Right ventricle myocardium inferior (tissue), 1 donor: ENCODE data around the gene NMRK2. TPM values are rescaled to one million over a fixed set of nuclear protein-coding genes. Genes with fewer than 3 reads are reported as not detected.

Experiments
- ATAC-seq: fragments of 200-7000 bp; cut with Tn5 transposase; one replicate; pipeline ENCODE4 v1.9.1; 2020; ENCODE audit warnings: mild to moderate bottlenecking, moderate library complexity
- DNase-seq: peaks from one replicate; pipeline ENCODE4 v3.0.0; 2021; ENCODE audit errors: missing footprints
- intact Hi-C: fragments of 100-400 bp; cut with DNase I; formaldehyde crosslinking; loops from one replicate; pipeline ENCODE4 v1.11.0; 2022
- microRNA-seq: library from miRNA; unstranded; fragments of <30 nt; microRNA quantifications from one replicate; pipeline ENCODE4 v1.2.0, GENCODE V29; 2020
- total RNA-seq: library from RNA; stranded (reverse); fragmentation: NEBNext Ultra II Directional; extraction: Animal tissue kit (Norgen Biotek cat#: 25700); gene quantifications from one replicate; pipeline ENCODE4 v1.2.1, GENCODE V29; 2021
- donor health status: DM: no; HTN: yes; CAD: no; lungs with severe emphysema.

Gene NMRK2
- total RNA-seq, 1 donor from 2014 or later = 627 TPM

DNA sequence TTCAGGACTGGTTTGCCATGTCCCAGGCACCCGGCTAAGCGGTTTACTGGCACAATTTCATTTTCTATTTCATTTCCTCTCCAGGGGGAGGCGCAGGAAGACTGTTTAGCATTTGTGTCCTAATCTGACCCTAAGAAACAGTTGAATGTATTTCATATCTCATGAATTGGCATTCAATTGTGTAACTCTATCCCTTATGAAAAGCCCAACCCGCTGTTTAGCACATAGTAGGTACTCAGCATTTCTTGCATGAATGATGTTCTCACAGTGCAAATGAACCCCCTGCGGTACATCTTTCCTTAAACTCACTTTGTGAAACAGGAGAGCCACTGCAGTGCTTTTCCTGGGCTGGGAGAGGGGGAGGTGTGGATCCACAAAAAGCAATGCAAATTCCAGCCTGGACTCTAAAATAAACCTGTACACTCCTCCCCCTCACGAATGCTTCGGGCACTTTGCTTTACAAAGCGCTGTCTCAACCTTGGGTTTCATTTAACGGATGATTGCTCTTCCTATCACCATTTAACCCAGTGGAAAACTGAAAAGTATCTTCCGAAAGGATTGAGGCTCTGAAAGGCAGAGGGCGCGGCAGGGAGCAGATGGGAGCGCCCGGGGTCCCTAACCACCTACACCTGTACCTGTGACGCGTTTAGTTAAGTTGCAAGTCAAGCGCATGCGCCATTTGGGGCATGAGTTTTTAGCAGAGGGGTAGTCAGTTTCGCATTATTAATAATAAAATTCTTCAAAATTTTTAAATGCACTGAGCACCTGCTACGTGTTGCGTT lies 53.6 kb downstream of the NMRK2 start:
- ATAC-seq (peak; percentile 67), DNase-seq (peak; percentile 37)
- intact Hi-C loops = loop anchor here (1.0 to 10.0 kb wide), 6 partner anchors 80 to 224 kb away; partner anchors contain the start of genes ANKRD24, APBA3, MAP2K2 and MRPL54

DNA sequence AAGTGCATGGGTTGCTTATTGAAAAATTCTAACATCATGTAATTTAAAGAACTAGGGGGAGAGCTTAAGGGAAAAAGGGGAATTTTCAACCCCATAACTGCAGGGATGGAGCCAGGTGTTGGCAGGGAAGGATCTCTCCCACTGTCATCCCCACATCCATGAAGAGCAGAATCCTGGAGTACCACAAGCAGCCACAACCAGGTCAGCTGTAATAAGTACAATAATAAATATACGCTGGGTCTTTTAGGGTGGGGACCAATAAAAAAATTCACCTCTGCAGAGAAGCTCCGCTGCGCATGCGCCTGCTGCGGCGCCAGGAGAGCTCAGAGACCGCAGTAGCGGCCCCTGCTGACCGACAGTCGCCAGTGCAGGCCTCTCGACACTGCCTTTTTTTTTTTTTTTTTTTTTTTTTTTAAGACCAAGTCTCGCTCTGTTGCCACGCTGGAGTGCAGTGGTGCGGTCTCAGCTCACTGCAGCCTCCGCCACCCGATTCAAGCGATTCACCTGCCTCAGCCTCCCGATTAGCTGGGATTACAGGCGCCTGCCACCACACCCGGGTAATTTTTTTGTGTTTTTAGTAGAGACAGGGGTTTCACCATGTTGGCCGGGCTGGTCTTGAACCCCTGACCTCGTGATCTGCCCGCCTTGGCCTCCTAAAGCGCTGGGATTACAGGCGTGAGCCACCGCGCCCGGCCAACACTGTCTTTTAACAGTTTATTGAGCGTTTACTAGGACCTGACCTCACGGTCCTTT lies 54.9 kb downstream of the NMRK2 start:
- peak; percentile 95 for DNase-seq
- intact Hi-C loops = loop anchor here (2.0 to 10.0 kb wide), 5 partner anchors 79 to 225 kb away; partner anchors contain the start of genes ANKRD24, APBA3, MAP2K2 and MRPL54
- ATAC-seq = peak; percentile 23

DNA sequence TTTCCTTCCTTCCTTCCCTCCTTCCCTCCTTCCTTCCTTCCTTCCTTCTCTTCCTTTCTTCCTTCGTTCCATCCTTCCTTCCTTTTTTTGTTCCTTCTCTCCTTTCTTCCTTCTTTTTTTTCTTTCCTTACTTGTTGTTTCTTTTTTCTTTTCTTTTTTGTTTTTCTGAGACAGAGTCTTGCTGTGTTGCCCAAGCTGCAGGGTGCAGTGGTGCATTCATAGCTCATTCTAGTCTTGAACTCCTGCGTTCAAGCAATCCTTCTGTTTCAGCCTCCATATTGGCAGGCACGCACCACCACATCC lies 57.9 kb downstream of the NMRK2 start:
- DNase-seq (no peak), ATAC-seq (no peak)
- intact Hi-C loops = no loop called here

Small RNA genes lying within 50 kb of the gene (microRNA-seq; reads per million reads assigned to microRNA genes)
- gene MIR637 = not detected

Other genes with a start within 250 kb of the NMRK2 start
- gene PIP5K1C, start 232.6 kb upstream of the NMRK2 start, total RNA-seq = 34.7 TPM
- 0.62 TPM for gene TJP3, start 224.7 kb upstream of the NMRK2 start, total RNA-seq
- 12.7 TPM for gene APBA3, start 171.4 kb upstream of the NMRK2 start, total RNA-seq
- 73.8 TPM for gene MRPL54, start 170.4 kb upstream of the NMRK2 start, total RNA-seq
- not detected for gene RAX2, start 160.8 kb upstream of the NMRK2 start, total RNA-seq
- 0.43 TPM for gene MATK, start 146.7 kb upstream of the NMRK2 start, total RNA-seq
- gene ZFR2, start 64.0 kb upstream of the NMRK2 start, total RNA-seq = not detected
- not detected for gene ATCAY, start 52.4 kb upstream of the NMRK2 start, total RNA-seq
- gene DAPK3, start 38.0 kb downstream of the NMRK2 start, total RNA-seq = 67.5 TPM
- 2,154 TPM for gene EEF2, start 52.4 kb downstream of the NMRK2 start, total RNA-seq
- 16.1 TPM for gene PIAS4, start 74.7 kb downstream of the NMRK2 start, total RNA-seq
- gene ZBTB7A, start 133.8 kb downstream of the NMRK2 start, total RNA-seq = 30.8 TPM
- 138 TPM for gene MAP2K2, start 191.1 kb downstream of the NMRK2 start, total RNA-seq
- not detected for gene CREB3L3, start 220.6 kb downstream of the NMRK2 start, total RNA-seq
- 10.4 TPM for gene SIRT6, start 249.5 kb downstream of the NMRK2 start, total RNA-seq
- gene ANKRD24, start 249.6 kb downstream of the NMRK2 start, total RNA-seq = 0.19 TPM